Measurements from ENCODE around the gene CACNA1E.
A peak's percentile ranks its signal among the peaks of the same experiment; 100 is the strongest.

Gene CACNA1E

GRCh38 chr1:181743878-181744312 is 260.6 kb downstream of the CACNA1E start:
- no peak for TF ChIP-seq CTCF (IDR thresholded peaks at IDR 0.05)
- Mint-ChIP-seq H3K4me3 (no peak overlapping the region), H3K27ac (no peak overlapping the region), H3K9me3 (no peaks in the 10 kb centered on the region), H3K36me3 (ENCODE audit: low read depth) (no peaks in the 10 kb centered on the region), H3K4me1 (peaks cover 24% of the 10 kb centered on the region), H3K27me3 (ENCODE audit: low read depth, poor library complexity) (peaks cover 21% of the 10 kb centered on the region)
- DNase-seq = no peak

GRCh38 chr1:181746224-181746623 is 262.9 kb downstream of the CACNA1E start:
- Mint-ChIP-seq H3K36me3 (ENCODE audit: low read depth) (no peaks in the 10 kb centered on the region), H3K4me1 (peaks cover 16% of the 10 kb centered on the region), H3K27me3 (ENCODE audit: low read depth, poor library complexity) (peaks cover 18% of the 10 kb centered on the region), H3K4me3 (no peak overlapping the region), H3K27ac (no peak overlapping the region), H3K9me3 (no peaks in the 10 kb centered on the region)
- DNase-seq = no peak
- TF ChIP-seq CTCF (IDR thresholded peaks at IDR 0.05) = no peak

- Mint-ChIP-seq H3K4me3 (no peak overlapping the region), H3K27ac (no peak overlapping the region), H3K9me3 (no peaks in the 10 kb centered on the region), H3K27me3 (ENCODE audit: low read depth, poor library complexity) (peaks cover 15% of the 10 kb centered on the region), H3K36me3 (ENCODE audit: low read depth) (no peaks in the 10 kb centered on the region), H3K4me1 (peaks cover 7% of the 10 kb centered on the region)
- no peak for DNase-seq
- TF ChIP-seq CTCF (IDR thresholded peaks at IDR 0.05) = no peak
These were observed 264.7 kb downstream of the CACNA1E start for GRCh38 chr1:181748013-181748412.

GRCh38 chr1:181754103-181754502 is 270.8 kb downstream of the CACNA1E start:
- H3K4me3 Mint-ChIP-seq = no peak overlapping the region
- no peak for TF ChIP-seq CTCF (IDR thresholded peaks at IDR 0.05)
- H3K9me3 Mint-ChIP-seq = no peaks in the 10 kb centered on the region
- H3K4me1 Mint-ChIP-seq = no peaks in the 10 kb centered on the region
- peak overlapping the region; percentile 6 for H3K27ac Mint-ChIP-seq
- peaks cover 11% of the 10 kb centered on the region for H3K27me3 Mint-ChIP-seq (ENCODE audit: low read depth, poor library complexity)
- DNase-seq = no peak
- H3K36me3 Mint-ChIP-seq (ENCODE audit: low read depth) = no peaks in the 10 kb centered on the region

GRCh38 chr1:181759481-181759880 is 276.2 kb downstream of the CACNA1E start:
- DNase-seq = no peak
- Mint-ChIP-seq H3K36me3 (ENCODE audit: low read depth) (no peaks in the 10 kb centered on the region), H3K9me3 (no peaks in the 10 kb centered on the region), H3K4me3 (no peak overlapping the region), H3K27me3 (ENCODE audit: low read depth, poor library complexity) (peaks cover 19% of the 10 kb centered on the region), H3K27ac (no peak overlapping the region), H3K4me1 (no peaks in the 10 kb centered on the region)
- no peak for TF ChIP-seq CTCF (IDR thresholded peaks at IDR 0.05)

GRCh38 chr1:181763736-181764135 is 280.4 kb downstream of the CACNA1E start:
- no peak overlapping the region for H3K27ac Mint-ChIP-seq
- H3K9me3 Mint-ChIP-seq = no peaks in the 10 kb centered on the region
- no peak for DNase-seq
- no peak for TF ChIP-seq CTCF (IDR thresholded peaks at IDR 0.05)
- H3K27me3 Mint-ChIP-seq (ENCODE audit: low read depth, poor library complexity) = peaks cover 24% of the 10 kb centered on the region
- no peaks in the 10 kb centered on the region for H3K4me1 Mint-ChIP-seq
- no peak overlapping the region for H3K4me3 Mint-ChIP-seq
- H3K36me3 Mint-ChIP-seq (ENCODE audit: low read depth) = no peaks in the 10 kb centered on the region

Measured in nephron progenitor cell (in vitro differentiated cells).